Coronary artery (tissue), 2 donors: ENCODE results near the gene EXOC3L4.
"Not testable (repeated sequence)": the region's sequence is repeated elsewhere in the genome, so short reads cannot be mapped to it uniquely, and the experiment has no call there.

ENCODE experiments used
- DNase-seq: peaks from one replicate; pipeline ENCODE4 v3.0.0-alpha.2; 2017; ENCODE audit warnings: low spot score
- H3K27ac ChIP-seq, 2 donors: fragments of 200-600 bp; sonication (generic); one replicate each; pipeline ENCODE4 v1.5.1; 2016 to 2019
- H3K4me3 ChIP-seq: fragments of 200-600 bp; sonication (generic); 2 replicates; pipeline ENCODE4 v1.5.1; 2016; ENCODE audit warnings: mild to moderate bottlenecking, moderate library complexity
- TF ChIP-seq, protein P1 (sequence below): fragments of 200-600 bp; sonication (generic); IDR thresholded peaks from one replicate; pipeline ENCODE4 v1.5.1; 2019; ENCODE audit warnings: antibody characterized with exemption

Gene EXOC3L4

DNA sequence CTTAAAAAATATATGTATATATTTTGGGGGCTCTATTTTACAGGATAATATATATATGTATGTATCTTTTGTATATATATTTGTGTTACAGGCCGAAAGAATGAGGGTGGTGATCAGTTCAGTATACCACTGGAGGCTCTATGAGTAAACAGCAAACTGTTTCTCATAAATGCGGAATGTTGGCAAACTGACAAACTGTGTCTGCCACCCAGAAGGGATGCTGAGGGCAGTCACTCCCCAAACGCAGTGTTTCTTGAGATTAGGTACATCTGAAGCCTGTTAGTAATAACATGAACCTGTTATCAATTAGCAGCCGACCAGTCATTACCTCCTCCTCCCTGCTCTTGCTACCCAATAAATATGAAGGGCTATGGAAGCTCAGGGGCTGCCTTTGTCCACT lies 49.6 kb downstream of the EXOC3L4 start:
- TF ChIP-seq, protein P1, sequence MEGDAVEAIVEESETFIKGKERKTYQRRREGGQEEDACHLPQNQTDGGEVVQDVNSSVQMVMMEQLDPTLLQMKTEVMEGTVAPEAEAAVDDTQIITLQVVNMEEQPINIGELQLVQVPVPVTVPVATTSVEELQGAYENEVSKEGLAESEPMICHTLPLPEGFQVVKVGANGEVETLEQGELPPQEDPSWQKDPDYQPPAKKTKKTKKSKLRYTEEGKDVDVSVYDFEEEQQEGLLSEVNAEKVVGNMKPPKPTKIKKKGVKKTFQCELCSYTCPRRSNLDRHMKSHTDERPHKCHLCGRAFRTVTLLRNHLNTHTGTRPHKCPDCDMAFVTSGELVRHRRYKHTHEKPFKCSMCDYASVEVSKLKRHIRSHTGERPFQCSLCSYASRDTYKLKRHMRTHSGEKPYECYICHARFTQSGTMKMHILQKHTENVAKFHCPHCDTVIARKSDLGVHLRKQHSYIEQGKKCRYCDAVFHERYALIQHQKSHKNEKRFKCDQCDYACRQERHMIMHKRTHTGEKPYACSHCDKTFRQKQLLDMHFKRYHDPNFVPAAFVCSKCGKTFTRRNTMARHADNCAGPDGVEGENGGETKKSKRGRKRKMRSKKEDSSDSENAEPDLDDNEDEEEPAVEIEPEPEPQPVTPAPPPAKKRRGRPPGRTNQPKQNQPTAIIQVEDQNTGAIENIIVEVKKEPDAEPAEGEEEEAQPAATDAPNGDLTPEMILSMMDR = no peak
- Histone ChIP-seq H3K4me3 (no peak overlapping the region), H3K27ac (no peak overlapping the region)
- no peak for DNase-seq

DNA sequence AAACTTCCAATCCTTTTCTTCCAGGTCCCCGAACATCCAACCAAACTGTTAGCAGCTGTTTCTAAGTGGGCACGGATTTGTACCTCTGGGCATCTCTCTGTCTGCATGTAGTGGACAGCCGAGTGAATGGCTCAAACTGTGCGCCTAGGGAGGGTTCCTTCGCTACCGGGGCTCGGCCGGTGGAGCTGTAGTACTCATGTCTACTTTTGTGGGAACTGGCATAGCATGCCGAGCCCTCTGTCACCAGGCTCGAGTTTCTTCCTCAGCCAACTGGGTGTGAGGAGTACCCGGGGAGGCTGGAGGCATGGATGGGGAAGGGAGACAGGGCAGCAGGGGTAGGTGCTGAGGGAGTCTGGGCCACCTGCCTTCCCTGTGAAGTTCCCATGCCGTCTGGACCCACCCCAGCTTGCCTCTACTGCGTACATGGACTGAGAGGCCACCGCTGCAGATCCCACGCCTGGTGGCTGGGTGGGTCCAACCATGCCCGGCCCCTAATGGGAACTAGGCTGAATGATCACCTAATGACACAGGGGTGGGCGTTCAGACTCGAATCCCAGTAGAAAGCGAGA lies 51.7 kb downstream of the EXOC3L4 start:
- TF ChIP-seq, protein P1 = no peak
- Histone ChIP-seq H3K27ac (no peak overlapping the region), H3K4me3 (no peak overlapping the region)
- DNase-seq = no peak

DNA sequence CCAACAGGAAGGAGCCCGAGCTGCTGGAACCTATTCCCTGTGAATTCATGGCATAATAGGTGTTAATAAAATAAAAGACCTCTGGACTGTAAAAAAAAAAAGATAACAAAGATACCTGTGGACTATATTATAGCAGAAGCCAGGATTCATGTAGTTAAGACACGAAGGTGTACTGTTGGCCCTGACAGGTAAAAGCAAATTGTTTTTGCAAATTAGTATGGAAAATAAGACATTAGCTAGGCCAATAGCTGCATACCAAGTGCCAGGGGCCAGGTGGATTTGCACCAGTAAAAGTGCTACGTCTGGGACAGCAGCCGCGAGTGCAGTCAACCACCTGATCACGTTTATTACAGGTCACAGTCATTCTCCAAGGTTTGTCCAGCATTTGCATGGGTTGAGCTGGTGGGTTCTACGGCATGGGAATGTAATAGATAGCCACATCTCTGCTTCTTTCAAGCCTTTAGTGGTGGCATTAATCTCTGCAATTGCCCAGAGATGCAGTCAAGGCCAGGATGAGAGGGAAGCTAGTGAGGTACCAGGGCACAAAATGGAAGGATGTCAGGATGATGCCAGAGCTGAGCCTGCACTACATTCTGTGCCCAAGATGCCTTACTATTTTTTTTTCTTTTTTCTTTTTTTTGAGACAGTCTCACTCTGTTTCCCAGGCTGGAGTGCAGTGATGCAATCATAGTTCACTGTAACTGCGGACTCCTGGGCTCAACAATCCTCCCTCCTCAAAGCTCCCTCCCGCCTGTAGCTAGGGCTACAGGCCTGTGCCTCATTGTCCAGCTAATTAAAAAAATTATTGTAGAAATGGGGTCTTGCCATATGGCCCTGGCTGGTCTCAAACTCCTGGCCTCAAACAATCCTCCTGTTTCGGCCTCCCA lies 55.1 kb downstream of the EXOC3L4 start:
- Histone ChIP-seq H3K27ac (no peak overlapping the region), H3K4me3 (no peak overlapping the region)
- TF ChIP-seq, protein P1 = no peak
- DNase-seq = peak; percentile 24

DNA sequence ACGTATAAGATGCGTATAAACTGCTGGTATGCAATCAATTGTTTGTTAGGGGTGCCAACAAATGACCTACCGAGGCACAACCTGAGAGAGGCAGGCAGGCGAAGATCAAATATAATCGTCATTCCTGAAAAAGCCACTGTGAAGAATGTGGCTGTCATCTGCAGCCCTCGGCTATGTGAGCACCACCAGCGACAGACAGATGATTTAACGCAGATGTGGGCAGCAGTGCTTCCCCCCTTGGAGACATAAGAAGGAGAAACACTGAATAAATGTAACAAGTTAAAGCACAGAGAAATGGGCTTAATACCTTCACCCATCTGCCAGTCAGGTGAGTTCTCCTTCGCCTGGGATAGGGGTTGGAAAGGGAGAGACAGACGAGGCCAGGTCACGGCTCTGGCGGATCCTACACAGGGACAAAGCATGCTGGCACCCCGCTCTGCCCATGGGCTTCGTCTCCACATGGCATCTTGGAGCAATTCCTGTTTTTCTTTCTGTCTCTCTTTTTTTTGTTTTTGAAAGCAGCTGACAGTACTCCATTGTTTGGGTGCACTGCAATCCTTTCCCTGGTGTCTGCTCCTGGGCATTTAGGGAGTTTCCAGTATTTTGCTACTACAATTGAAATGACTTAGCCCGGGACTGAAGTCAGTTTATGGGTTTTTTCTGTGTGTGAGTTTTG lies 56.9 kb downstream of the EXOC3L4 start:
- H3K4me3 ChIP-seq = no peak overlapping the region
- peak; percentile 35 for DNase-seq
- H3K27ac ChIP-seq = no peak overlapping the region
- TF ChIP-seq, protein P1 = no peak

DNA sequence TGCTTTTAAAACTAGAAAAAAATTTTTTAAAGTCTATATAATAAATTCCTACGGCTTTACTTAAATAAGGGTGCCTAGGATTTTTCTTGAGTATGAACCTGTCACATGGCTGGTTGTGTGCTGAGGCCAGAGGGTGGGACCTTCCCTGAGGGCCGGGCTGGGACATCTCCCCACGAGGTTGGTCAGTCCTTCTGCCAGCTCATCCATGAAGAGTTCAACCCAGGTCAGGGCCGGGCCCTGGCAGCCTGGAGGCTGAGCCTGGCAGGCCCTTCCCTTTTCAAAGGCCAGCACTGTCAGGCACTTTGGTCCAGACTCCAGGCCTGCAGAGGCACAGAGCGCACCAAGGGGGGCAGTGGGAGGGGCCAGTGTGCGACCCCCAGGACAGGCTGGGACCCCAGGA lies 60.5 kb downstream of the EXOC3L4 start:
- TF ChIP-seq, protein P1 = no peak
- Histone ChIP-seq H3K27ac (no peak overlapping the region), H3K4me3 (no peak overlapping the region)
- DNase-seq = peak; percentile 74

DNA sequence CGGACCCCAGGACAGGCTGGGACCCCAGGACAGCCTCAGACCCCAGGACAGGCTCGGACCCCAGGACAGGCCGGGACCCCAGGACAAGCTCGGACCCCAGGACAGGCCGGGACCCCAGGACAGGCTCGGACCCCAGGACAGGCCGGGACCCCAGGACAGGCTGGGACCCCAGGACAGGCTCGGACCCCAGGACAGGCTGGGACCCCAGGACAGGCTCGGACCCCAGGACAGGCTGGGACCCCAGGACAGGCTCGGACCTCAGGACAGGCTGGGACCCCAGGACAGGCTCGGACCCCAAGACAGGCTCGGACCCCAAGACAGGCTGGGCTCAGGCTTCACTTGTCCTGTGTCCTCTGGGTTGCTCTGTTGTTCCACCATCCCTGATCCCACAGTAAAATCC lies 60.9 kb downstream of the EXOC3L4 start:
- DNase-seq, H3K4me3 ChIP-seq, H3K27ac ChIP-seq: not testable (repeated sequence)

DNA sequence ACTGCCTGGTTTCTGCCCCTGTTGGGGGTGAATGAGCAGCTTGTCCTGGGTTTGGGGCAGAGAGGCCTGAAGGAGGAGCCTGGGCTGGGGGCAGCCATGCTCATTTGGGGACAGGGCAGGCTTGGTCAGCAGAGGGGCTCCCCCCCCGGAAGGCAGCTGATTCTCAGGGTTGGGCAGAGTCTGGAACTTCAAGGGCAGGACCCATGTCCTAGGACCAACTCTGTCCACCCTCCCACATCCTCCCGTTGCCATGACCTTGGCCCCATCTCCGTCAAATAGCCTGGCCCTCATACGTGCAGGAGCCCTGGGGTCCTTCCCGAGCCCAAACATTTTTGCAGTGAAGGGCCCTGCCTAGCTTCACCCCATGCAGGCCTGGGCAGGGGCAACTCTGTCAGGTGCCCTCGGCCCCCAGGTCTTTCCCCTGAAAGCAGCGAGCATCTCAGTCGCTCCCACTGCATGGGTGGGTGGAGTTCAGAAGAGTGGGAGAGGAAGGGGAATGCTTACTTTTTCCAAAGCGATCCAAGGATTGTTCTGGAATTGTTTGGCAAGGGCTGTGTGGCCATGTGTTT lies 61.4 kb downstream of the EXOC3L4 start:
- no peak overlapping the region for H3K27ac ChIP-seq
- H3K4me3 ChIP-seq = no peak overlapping the region
- TF ChIP-seq, protein P1 = no peak
- DNase-seq = peak; percentile 70
